Endodermal cell (in vitro differentiated cells): Measurements from ENCODE around the gene IMPDH1. TPM values are rescaled to one million over a fixed set of nuclear protein-coding genes. Genes with fewer than 3 reads are reported as not detected.

Experiments used
- DNase-seq: peaks from one replicate; pipeline ENCODE4 v3.0.0-alpha.2; 2017
- H3K27ac ChIP-seq: 2 replicates; pipeline ENCODE4 v1.5.1; 2013; ENCODE audit warnings: mild to moderate bottlenecking, low read depth, low read length, moderate library complexity
- H3K27me3 ChIP-seq: 2 replicates; pipeline ENCODE4 v1.6.1; 2013; ENCODE audit warnings: mild to moderate bottlenecking, low read length, moderate library complexity; ENCODE audit not compliant: insufficient read depth, control insufficient read depth, poor library complexity, severe bottlenecking
- H3K36me3 ChIP-seq: 2 replicates; pipeline ENCODE4 v1.7.0; 2013; ENCODE audit warnings: mild to moderate bottlenecking, low read length, moderate library complexity; ENCODE audit not compliant: control insufficient read depth, insufficient read depth
- H3K4me1 ChIP-seq: one replicate; pipeline ENCODE4 v1.7.0; 2013; ENCODE audit warnings: low read length; ENCODE audit not compliant: control insufficient read depth, insufficient read depth
- H3K4me3 ChIP-seq: 2 replicates; pipeline ENCODE4 v1.5.1; 2013; ENCODE audit warnings: mild to moderate bottlenecking, low read length, moderate library complexity
- H3K9ac ChIP-seq: 2 replicates; pipeline ENCODE4 v1.6.1; 2013; ENCODE audit warnings: mild to moderate bottlenecking, low read length, moderate library complexity; ENCODE audit not compliant: poor library complexity, severe bottlenecking; ENCODE audit errors: extremely low read depth
- H3K9me3 ChIP-seq: 2 replicates; pipeline ENCODE4 v1.6.1; 2013; ENCODE audit warnings: mild to moderate bottlenecking, low read length, moderate library complexity; ENCODE audit not compliant: control insufficient read depth
- H3K27ac Mint-ChIP-seq: 2 replicates; pipeline ENCODE4 v1.8.0; 2020; ENCODE audit warnings: mixed read lengths
- H3K27me3 Mint-ChIP-seq: 2 replicates; pipeline ENCODE4 v1.8.0; 2021; ENCODE audit warnings: mild to moderate bottlenecking, mixed read lengths; ENCODE audit not compliant: insufficient read depth
- H3K36me3 Mint-ChIP-seq: 2 replicates; pipeline ENCODE4 v1.8.0; 2020; ENCODE audit warnings: low read depth, mixed read lengths
- H3K4me1 Mint-ChIP-seq: 2 replicates; pipeline ENCODE4 v1.8.0; 2020; ENCODE audit warnings: mixed read lengths
- H3K4me3 Mint-ChIP-seq: 2 replicates; pipeline ENCODE4 v1.8.0; 2020; ENCODE audit warnings: mild to moderate bottlenecking, moderate library complexity, mixed read lengths
- H3K9me3 Mint-ChIP-seq: 2 replicates; pipeline ENCODE4 v1.8.0; 2020; ENCODE audit warnings: mild to moderate bottlenecking, mixed read lengths
- WGBS, 2 experiments: methylation state at CpG; one replicate each; pipeline versions ENCODE4 v1.1.5 to v1.1.7; 2013; ENCODE audit warnings: missing lambda C conversion rate in 2 of 2, mixed read lengths in 1 of 2; ENCODE audit not compliant: insufficient coverage in 1 of 2, insufficient read length in 1 of 2; 5-methylcytosine and 5-hydroxymethylcytosine counted together
- total RNA-seq, 2 donors: library from RNA; stranded (reverse); fragmentation: NEBNext Ultra II Directional in 1 of 2; extraction: Animal tissue kit (Norgen Biotek cat#: 25700) in 1 of 2; gene quantifications; 2 replicates in 1 of 2; 3 replicates in 1 of 2; pipeline ENCODE4 v1.2.1, GENCODE V29; 2021
- TF ChIP-seq, protein P1 (sequence below): fragments of 200-600 bp; sonication (generic); conservative IDR thresholded peaks from 2 replicates; pipeline ENCODE4 v1.5.0; 2021; ENCODE audit warnings: antibody characterized with exemption, mild to moderate bottlenecking

The IMPDH1 gene
- total RNA-seq, 2 donors from 2014 or later = 13.4 to 16.5 TPM

DNA sequence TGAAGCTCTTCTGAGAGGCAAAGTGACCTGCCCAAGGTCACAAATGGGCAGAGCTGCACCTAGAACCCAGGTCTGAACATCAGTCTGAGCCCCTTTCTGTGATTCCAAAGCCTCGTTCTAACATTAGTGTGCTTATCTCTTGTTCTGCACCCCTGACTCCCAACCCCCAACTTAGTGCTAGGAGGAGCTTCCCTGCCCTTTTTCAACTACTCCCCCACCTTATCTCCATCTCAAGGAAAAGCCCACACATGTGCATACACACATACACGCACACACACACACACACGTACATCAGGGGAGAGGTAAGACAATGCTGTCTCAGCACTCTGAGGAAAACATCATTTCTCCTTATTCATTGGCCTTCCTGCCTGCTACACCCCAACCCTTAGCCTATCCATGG lies 56.6 kb downstream of the IMPDH1 start:
- no peak overlapping the region for H3K27ac ChIP-seq
- no peaks in the 10 kb centered on the region for H3K36me3 ChIP-seq
- peaks cover 91% of the 10 kb centered on the region for H3K27me3 Mint-ChIP-seq
- H3K9ac ChIP-seq = no peak overlapping the region
- H3K4me3 Mint-ChIP-seq = no peak overlapping the region
- TF ChIP-seq, protein P1, sequence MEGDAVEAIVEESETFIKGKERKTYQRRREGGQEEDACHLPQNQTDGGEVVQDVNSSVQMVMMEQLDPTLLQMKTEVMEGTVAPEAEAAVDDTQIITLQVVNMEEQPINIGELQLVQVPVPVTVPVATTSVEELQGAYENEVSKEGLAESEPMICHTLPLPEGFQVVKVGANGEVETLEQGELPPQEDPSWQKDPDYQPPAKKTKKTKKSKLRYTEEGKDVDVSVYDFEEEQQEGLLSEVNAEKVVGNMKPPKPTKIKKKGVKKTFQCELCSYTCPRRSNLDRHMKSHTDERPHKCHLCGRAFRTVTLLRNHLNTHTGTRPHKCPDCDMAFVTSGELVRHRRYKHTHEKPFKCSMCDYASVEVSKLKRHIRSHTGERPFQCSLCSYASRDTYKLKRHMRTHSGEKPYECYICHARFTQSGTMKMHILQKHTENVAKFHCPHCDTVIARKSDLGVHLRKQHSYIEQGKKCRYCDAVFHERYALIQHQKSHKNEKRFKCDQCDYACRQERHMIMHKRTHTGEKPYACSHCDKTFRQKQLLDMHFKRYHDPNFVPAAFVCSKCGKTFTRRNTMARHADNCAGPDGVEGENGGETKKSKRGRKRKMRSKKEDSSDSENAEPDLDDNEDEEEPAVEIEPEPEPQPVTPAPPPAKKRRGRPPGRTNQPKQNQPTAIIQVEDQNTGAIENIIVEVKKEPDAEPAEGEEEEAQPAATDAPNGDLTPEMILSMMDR = no peak
- H3K4me1 ChIP-seq = no peaks in the 10 kb centered on the region
- H3K4me1 Mint-ChIP-seq = no peaks in the 10 kb centered on the region
- 88 to 90% methylated on average over 3 of the region's 3 CpGs for WGBS, 2 experiments
- H3K27ac Mint-ChIP-seq = no peak overlapping the region
- no peaks in the 10 kb centered on the region for H3K36me3 Mint-ChIP-seq
- no peak overlapping the region for H3K4me3 ChIP-seq
- H3K9me3 Mint-ChIP-seq = no peaks in the 10 kb centered on the region
- no peaks in the 10 kb centered on the region for H3K9me3 ChIP-seq
- DNase-seq = no peak
- peaks cover 92% of the 10 kb centered on the region for H3K27me3 ChIP-seq

DNA sequence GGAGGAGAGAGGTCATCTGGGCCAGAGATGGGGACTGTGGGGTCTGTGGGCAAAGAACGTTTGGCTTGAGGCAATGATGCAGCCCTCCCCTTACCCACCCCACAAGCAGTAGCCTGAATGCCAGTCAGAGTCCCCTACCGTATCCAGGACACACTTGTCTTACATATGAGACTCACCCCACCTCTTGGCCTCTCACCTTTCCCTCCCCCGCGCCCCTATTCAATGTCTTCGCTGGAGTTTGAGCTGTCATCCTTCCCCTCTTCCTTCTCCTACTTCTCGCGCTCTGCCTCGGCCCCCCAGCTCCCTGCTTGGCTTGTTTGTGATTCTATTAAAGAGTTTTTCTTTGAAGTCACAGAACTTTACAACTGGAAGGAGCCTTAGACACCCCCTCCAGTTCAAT lies 57.1 kb downstream of the IMPDH1 start:
- Mint-ChIP-seq H3K9me3 (no peaks in the 10 kb centered on the region), H3K27ac (no peak overlapping the region), H3K4me1 (no peaks in the 10 kb centered on the region), H3K27me3 (peaks cover 91% of the 10 kb centered on the region), H3K36me3 (no peaks in the 10 kb centered on the region), H3K4me3 (no peak overlapping the region)
- H3K27ac ChIP-seq = no peak overlapping the region
- H3K4me1 ChIP-seq = no peaks in the 10 kb centered on the region
- H3K4me3 ChIP-seq = no peak overlapping the region
- H3K9me3 ChIP-seq = no peaks in the 10 kb centered on the region
- DNase-seq = no peak
- peaks cover 92% of the 10 kb centered on the region for H3K27me3 ChIP-seq
- no peak overlapping the region for H3K9ac ChIP-seq
- H3K36me3 ChIP-seq = no peaks in the 10 kb centered on the region
- TF ChIP-seq, protein P1 = no peak
- WGBS, 2 experiments = 62 to 69% methylated on average over 6 to 8 of the region's 8 CpGs

DNA sequence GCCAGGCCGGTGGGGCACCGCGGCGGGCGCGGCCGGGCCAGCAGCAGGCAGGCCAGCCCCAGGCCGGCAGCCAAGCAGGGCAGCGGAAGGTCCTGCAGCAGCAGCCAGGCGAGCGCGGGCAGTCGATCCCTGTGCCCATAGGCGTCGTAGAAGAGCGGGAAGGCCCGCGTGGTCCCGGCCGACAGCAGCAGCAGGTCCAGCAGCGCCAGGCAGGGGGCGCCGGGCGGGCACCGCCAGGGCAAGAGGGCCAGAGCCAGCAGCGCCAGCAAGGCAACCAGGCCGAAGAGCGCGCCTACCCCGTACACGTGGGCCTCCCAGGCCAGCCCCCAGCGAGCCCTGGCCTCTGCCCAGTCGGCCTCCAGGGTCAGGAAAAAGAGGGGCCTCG lies 57.6 kb downstream of the IMPDH1 start:
- Mint-ChIP-seq H3K27me3 (peaks cover 90% of the 10 kb centered on the region), H3K27ac (no peak overlapping the region), H3K4me3 (no peak overlapping the region), H3K36me3 (no peaks in the 10 kb centered on the region), H3K4me1 (no peaks in the 10 kb centered on the region), H3K9me3 (no peaks in the 10 kb centered on the region)
- Histone ChIP-seq H3K27me3 (peaks cover 88% of the 10 kb centered on the region), H3K9ac (no peak overlapping the region), H3K9me3 (no peaks in the 10 kb centered on the region), H3K4me1 (no peaks in the 10 kb centered on the region), H3K4me3 (no peak overlapping the region), H3K27ac (no peak overlapping the region), H3K36me3 (no peaks in the 10 kb centered on the region)
- 24 to 26% methylated on average over 21 to 34 of the region's 34 CpGs for WGBS, 2 experiments
- TF ChIP-seq, protein P1 = peak; percentile 80
- DNase-seq = peak; percentile 96
